Stimulated activated CD8-positive, alpha-beta memory T cell treated with anti-CD3 and anti-CD28 coated beads, Interleukin-15, amount 100 ng/mL, for 1 hour (primary cell): Measurements from ENCODE around the gene NCKIPSD.
"Not testable (repeated sequence)": the region's sequence is repeated elsewhere in the genome, so short reads cannot be mapped to it uniquely, and the experiment has no call there.

Experiments used
- DNase-seq: peaks from one replicate; pipeline ENCODE4 v3.0.0-alpha.2; 2020; ENCODE audit warnings: low read depth

NCKIPSD gene

DNA sequence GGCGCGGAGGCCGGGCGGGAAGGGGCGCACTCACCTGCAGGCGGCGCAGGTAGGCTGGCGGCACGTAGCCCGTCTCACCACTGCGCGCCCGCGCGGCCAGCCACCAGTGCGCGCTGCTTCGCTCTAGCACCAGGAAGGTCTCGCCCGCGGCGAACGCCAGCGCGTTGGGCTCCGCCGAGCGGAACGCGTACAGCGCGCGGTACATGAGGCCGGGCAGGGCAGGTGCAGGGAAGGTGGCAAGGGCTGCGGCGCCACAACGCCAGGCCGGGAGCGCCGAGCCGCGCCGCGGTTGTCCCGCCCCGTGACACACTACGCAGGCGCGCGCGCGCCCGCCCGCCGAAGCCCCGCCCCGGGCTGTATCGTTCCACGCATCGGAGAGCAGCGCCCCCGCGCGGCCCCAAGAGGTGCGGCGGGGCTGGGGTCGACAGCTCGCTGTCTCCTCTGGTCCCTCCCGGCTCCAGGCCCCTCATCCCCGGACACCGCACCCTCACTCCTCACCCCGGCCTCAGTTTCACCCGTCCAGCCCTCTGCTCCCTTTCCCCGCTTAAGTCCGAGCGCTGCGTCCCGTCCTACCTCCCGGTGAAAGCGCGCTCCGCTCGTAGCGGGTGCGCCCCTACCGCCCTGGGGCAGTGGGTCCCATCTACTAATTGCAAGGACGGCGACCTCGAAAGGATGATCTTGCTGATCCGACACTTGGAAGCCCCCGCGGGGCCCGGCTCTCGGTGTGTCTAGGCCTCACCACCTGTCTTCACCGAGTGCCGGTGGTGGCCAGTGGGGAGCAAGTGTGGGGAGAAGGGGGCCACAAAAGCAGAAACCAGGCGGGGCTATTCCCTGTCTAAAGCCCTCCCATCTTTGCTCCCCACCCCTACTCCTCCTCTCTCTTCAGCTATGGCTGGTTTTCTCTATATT lies at the start of gene NCKIPSD:
Gene NCKIPSD, minus strand, starts transcription at position 313 of the 909 bp plus-strand sequence. Its CDS starts 108 bp downstream, at position 205.
- peak; percentile 78 for DNase-seq

DNA sequence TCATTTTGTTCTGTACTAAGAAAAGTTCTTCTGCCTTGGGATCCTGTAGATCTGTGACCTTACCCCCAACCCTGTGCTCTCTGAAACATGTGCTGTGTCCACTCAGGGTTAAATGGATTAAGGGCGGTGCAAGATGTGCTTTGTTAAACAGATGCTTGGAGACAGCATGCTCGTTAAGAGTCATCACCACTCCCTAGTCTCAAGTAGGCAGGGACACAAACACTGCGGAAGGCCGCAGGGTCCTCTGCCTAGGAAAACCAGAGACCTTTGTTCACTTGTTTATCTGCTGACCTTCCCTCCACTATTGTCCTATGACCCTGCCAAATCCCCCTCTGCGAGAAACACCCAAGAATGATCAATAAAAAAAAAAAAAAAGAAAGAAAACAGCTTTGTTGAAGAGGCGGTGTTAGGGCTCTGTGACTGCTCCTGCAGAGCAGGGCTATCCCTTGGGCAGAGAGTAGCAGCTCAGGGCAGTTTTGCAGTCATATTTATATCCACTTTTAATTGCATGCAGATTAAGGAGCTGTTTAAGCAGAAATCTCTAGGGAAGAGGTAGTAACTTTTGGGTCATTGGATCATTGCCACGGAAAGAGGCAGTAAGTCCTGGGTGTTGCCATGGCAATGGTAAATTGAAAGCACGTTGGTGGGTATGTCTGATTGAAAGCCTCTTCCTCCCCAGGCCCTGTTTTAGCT lies 49.5 kb upstream of the NCKIPSD start:
- not testable (repeated sequence) for DNase-seq

DNA sequence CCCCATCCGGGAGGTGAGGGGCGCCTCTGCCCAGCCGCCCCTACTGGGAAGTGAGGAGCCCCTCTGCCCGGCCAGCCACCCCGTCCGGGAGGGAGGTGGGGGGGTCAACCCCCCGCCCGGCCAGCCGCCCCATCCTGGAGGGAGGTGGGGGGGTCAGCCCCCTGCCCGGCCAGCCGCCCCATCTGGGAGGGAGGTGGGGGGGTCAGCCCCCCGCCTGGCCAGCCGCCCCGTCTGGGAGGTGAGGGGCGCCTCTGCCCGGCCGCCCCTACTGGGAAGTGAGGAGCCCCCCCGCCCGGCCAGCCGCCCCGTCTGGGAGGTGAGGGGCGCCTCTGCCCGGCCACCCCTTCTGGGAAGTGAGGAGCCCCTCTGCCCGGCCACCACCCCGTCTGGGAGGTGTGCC lies 48.8 kb upstream of the NCKIPSD start:
- not testable (repeated sequence) for DNase-seq

DNA sequence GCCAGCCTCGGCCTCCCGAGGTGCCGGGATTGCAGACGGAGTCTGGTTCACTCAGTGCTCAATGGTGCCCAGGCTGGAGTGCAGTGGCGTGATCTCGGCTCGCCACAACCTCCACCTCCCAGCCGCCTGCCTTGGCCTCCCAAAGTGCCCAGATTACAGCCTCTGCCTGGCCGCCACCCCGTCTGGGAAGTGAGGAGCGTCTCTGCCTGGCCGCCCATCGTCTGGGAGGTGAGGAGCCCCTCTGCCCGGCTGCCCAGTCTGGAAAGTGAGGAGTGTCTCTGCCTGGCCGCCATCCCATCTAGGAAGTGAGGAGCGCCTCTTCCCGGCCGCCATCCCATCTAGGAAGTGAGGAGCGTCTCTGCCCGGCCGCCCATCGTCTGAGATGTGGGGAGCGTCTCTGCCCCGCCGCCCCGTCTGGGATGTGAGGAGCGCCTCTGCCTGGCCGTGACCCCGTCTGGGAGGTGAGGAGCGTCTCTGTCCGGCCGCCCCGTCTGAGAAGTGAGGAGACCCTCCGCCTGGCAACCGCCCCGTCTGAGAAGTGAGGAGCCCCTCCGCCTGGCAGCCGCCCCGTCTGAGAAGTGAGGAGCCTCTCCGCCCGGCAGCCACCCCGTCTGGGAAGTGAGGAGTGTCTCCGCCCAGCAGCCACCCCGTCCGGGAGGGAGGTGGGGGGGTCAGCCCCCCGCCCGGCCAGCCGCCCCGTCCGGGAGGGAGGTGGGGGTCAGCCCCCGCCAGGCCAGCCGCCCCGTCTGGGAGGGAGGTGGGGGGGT lies 48.2 kb upstream of the NCKIPSD start:
- not testable (repeated sequence) for DNase-seq

DNA sequence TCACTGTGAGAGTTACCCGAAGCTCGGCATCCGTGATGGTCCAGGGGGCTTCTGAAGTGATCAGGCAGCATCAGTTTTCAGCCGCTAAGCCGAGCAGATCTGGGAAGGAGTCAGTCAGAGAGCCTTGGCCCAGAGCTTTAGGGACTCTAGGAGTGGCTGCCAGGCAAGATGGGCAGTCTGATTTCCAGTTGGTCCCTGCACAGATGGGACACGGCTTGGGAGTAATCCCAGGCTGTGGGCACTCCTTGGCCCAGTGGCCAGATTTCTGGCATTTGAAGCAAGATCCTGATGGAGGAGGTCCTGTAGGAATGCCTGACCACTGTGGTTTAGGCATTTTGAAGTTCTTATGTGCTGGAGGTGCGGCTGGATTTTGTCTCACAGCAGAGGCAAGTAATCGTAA lies 41.8 kb upstream of the NCKIPSD start:
- no peak for DNase-seq

DNA sequence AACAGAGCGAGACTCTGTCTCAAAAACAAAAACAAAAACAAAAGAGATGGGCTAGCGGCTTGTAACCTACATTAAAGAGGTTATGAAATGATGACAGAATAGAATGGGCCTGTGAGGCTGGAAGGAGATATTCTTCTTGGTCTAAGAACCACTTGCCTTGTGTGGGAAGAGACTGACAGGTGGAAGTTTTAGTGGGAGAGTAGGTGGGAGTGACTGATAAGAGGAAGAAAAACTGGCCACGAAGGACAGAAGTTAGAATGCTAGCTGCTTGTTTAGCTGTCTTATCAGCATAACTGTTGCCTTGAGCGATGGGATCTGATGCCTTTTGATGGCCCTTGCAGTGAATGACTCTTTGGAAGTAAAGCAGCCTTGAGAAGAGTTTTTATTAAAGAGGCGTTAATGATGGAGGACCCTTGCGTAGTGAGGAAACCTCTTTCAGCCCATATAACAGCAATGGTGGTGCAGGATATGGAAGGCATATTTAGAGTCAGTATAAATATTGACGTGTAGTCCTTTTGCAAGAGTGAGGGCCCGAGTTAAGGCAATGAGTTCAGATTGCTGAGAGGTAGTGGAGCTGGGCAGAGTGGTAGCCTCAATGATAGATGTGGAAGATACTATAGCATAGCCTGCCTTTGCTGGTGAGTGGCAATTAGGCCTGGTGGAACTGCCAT lies 39.6 kb upstream of the NCKIPSD start:
- not testable (repeated sequence) for DNase-seq

DNA sequence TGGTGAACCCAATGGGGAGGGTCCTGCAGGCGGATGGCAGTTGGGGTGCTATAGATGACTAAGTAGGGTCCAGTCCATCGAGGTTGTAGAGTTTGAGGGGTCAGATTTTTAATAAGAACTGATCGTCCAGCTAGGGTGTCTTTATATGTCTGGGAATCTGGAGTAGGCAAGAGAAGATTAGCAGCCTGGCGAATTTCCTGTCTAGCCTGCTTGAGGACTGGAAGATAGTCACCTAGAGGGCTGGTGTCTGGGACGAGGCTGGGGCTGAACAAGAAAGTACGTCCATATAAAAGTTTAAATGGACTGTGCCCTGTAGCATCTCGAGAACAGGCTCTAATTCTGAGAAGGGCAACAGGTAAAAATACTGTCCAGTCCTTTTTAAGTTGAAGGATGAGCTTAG lies 38.0 kb upstream of the NCKIPSD start:
- DNase-seq: no peak

DNA sequence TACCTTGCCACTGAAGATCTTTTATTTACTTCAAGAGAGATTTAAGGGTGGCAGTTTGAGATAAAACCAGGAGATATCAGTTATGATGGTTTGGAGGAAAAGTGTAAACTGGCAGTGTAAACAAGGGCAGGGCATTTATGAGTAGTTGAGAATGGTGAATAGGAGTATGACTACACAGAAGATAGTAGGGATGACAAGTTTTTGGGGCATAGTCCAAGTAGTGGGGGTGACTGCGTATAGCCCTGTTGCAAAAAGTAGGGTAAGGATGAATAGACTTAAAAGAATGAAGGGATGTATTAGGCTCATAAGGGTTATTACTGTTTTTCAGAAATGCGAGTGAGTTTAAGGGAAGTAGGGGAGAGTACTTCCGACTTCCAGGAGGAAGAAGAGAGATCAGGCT lies 37.6 kb upstream of the NCKIPSD start:
- not testable (repeated sequence) for DNase-seq

DNA sequence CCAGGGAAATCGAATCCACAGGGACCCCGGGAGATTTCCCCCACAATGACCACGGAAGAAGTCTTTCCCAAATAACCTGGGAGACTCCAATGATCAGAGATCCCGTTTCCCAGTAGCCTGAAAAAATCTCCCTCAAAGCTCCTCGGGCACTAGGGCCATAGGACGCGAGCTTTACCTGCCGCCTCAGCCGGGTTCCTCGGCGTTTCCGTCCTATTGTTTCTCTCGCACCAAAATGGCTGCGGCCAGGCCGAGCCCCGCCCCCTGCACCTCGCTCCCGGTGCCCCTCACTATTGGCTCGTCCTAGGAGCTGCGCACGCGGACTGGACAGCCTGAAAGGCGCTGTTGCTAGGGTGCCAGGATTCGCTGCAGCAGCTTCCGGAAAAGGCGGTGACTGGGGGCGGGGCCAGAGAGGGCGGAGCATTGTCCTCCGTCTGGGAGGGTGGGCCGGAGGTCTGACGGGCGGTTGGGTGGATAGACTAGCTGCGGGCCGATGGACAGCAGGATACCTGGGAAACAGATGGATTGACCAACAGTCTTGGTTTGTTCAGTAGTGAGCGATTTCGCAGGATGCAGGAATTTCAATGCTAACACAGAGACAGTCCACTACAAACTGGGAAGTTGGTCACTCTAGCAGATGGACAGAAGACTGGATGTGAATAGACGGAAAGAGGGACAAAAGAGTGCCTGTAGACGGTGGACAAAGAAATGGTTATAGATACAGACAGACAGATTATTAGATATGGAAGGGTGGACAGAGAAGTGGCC lies 31.4 kb upstream of the NCKIPSD start, which contains the start of gene IP6K2:
Gene IP6K2, minus strand, starts transcription at position 240 of the 765 bp plus-strand sequence. CDS start 21,930 bp downstream, outside the sequence.
- peak; percentile 99 for DNase-seq

DNA sequence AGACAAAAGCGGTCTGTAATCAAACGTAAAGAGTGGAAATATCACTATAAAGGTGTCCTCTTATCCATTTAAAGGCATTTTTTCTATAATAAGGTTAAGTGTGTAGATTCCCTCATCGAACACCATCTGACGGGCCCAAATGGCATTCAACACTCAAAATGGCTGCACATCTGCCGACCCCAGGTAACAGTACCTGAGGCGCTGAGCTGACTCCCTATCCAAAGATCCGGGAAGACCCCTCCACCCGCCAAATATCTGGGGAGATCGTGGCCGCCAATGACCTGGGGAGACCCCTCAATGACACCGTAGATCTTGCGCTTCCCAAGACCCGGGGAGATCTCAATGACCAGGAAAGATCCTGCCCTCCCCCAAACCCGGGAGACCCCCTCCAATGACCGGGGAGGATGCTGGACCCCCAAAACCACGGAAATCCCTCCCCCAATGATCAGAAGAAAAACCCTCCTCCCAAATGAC lies 30.8 kb upstream of the NCKIPSD start:
- no peak for DNase-seq

DNA sequence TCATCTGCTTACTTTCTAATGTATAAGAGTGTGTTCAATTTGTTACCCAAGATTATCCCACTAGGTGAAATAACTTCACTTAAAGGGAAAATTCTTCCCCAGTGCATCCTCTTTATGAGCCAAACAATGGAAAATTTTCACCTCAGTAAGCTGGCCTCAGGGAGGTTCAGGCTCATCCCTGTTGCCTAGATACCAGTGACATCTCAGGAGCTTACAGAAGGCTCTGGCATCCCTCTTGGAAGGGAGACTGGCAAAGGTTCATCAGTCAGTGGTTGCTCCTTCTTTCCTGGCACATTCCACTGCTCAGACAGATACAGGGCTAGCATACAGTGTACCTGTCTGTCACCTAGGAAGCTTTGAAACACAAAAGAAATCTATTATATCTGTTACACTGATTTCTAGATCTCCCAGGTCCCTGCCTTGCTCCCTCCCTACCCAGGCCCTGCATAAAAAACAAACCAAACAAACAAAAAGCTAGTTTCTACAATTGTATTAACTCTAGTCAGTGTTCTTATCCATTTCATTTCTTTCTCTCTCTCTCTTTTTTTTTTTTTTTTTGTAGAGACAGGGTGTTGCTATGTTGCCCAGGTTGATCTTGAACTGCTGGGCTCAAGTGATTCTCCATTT lies 29.6 kb upstream of the NCKIPSD start:
- DNase-seq: no peak

DNA sequence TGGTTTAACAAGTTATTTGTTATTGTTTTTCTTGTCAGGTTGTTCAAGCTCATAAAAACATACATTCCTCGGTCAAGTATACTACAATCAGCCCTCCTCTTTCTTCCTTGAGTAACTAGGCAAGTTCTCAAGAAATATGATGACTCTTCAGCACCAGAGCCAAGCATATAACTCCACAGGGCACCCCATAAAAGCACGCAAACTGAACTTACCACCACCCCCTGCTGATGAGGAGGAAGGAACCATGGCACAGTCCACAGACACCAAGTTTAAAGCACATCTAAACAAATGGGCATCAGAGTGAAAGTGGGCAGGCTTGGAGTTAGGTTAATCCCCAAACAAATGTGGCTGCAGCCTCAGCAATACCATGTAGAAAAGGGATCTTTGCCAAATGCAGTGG lies 26.0 kb upstream of the NCKIPSD start:
- DNase-seq: no peak

DNA sequence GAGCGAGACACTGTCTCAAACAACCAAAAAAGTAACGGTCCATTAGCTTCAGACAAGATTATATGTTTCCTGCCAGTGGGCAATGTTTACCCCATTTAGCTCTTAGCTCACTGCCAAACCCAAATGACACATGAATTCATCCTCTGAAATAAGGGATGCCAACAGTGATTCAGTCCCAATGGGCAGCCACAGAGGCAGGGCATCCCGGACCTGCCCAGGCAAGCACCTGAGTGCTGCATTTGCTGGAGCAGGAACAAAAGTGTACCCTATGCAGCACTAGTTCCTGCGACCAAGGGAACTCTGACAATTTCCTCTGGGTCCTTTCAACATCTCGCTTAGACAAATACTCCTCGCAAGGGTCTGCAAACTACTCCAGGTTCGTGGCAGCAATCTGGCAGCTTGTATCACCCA lies 23.3 kb upstream of the NCKIPSD start:
- DNase-seq: no peak

DNA sequence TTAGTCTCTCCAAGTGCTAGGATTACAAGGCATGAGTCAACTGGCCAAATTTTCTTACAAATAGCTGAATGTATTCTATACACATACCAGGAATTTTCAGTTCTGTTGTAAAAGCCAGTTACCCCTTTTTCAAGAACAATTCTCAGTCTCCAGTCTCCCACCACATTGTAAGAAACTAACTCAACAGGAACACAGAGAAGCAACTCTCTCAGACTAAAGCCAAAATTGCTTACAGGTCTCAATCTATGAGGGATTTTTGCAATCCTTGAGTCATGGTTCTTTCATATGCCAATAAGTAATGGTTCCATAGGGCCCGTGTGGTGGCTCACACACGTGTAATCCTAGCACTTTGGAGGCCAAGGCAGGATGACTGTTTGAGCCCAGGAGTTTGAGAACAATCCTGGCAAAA lies 22.8 kb upstream of the NCKIPSD start:
- DNase-seq: no peak

DNA sequence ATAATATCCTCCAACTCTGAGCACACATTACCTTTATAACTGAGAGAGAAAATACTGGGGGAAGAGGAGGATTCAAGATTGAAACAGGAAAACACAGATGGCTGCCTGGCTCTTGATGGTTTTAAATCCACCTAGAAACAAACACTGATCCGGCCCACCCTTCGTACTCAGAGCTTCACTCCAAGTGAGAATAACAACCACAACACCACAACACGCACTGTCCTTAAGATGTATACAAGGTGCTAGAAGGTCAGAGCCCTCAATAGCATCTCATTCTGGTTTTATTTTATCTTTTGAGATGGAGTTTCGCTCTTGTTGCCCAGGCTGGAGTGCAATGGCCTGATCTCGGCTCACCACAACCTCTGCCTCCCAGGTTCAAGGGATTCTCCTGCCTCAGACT lies 21.4 kb upstream of the NCKIPSD start:
- DNase-seq: no peak

DNA sequence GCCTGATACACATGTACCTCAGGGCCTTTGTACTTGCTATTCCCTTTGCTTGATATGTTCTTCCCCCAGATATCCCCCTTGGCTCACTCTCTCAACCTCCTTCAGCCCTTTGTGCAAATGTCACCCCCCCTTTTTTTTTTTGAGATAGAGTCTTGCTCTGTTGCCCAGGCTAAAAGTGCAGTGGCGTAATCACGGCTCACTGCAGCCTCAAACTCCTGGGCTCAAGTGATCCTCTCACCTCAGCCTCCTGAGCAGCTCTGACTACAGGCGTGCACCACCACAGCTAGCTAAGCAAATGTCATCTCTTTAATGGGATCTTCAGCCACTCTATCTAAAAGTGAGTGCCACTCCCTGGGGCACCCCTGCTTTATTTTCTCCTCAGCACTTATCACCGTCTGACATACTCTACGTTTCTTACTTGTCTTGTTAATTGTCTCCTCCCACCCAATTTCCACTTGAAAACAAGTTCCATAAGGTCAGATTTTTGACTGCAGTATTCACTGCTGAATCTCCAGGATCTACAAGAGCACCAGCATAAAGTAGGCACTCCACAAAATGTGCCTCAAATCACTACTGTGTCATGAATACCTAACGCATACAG lies 16.7 kb upstream of the NCKIPSD start:
- no peak for DNase-seq

DNA sequence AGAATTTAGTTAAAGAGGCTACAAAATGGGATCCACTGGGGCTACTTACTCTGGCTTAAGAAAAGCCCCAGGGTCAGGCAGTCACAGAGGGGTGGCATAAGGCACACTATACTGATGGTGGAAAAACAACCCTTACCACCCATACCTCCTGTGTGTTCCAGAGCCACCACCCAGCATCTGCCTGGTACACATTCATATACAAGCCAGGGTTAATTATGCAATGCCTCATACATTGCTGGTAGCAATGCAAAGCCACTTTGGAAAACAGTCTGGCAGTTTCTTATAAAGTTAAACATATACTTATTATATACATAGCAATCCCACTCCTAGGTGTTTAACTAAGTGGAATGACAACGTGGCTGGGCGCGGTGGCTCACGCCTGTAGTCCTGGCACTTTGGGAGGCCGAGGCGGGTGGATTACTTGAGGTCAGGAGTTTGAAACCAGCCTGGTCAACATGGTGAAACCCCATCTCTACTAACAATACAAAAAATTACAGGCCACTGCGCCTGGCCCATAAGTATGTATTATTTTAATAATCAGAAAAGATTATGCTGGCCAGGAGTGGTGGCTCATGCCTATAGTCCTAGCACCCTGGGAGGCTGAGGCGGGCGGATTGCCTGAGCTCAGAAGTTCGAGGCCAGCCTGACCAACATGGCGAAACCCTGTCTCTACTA lies 15.2 kb upstream of the NCKIPSD start:
- DNase-seq: no peak

DNA sequence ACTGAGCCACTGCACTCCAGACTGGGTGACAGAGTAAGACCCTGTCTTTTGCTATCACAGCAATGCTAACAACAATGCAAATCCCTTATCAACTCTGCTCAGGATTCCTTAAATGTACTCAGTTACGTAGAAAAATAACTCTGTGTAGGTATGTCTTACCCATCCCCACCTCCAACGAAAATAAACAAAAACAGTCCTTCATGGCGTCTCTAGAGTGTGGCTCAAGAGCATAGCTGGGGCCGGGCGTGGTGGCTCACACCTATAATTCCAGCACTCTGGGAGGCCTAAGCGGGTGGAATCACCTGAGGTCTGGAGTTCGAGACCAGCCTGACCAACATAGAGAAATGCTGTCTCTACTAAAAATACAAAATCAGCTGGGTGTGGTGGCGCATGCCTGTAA lies 13.2 kb upstream of the NCKIPSD start:
- no peak for DNase-seq

DNA sequence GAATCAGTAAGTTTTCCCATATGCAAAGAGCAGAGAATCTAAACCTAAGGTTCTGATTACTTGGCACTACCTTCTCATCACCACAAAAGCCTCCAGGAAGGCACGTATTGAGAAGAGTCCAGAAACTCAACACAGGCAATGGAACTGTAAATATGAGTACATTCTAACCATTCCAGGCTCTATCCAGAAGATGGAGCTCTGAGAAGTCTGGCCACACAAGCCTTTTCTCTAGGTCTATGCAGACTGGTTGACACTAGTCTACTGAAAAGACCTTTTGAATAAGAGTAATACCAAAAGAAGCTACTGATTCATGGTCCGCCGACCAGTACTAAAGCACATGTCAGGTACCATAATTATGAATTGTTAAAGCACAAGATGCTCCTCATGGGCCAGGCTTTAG lies 12.2 kb upstream of the NCKIPSD start:
- DNase-seq: no peak
